Neural cell (in vitro differentiated cells): ENCODE data around the gene MIOS. TPM values are rescaled to one million over a fixed set of nuclear protein-coding genes. Genes with fewer than 3 reads are reported as not detected.

Experiments used
- H2AFZ ChIP-seq: fragments of 200-600, 300-800 bp; sonication (generic), shearing (Covaris generic); 2 replicates; pipeline ENCODE4 v1.6.0; 2014; ENCODE audit warnings: low read depth, mild to moderate bottlenecking, antibody characterized with exemption, low read length, moderate library complexity
- H3F3A ChIP-seq: fragments of 200-600 bp; shearing (Covaris generic); 2 replicates; pipeline ENCODE4 v1.6.1; 2016; ENCODE audit warnings: mild to moderate bottlenecking, moderate library complexity, mixed read lengths, antibody characterized with exemption, low read length; ENCODE audit not compliant: insufficient read depth, poor library complexity, severe bottlenecking
- H3K27ac ChIP-seq: fragments of 200-600, 300-800 bp; sonication (generic), shearing (Covaris generic); 2 replicates; pipeline ENCODE4 v1.5.1; 2014; ENCODE audit warnings: mild to moderate bottlenecking, low read length, moderate library complexity
- H3K27me3 ChIP-seq: fragments of 300-800, 200-600 bp; sonication (generic), shearing (Covaris generic); 2 replicates; pipeline ENCODE4 v1.6.0; 2014; ENCODE audit warnings: mild to moderate bottlenecking, low read depth, low read length, moderate library complexity; ENCODE audit not compliant: insufficient read depth
- H3K36me3 ChIP-seq: fragments of 300-800, 200-600 bp; sonication (generic), shearing (Covaris generic); 2 replicates; pipeline ENCODE4 v1.5.1; 2014; ENCODE audit warnings: mild to moderate bottlenecking, antibody characterized with exemption, low read length, moderate library complexity; ENCODE audit not compliant: insufficient read depth
- H3K4me2 ChIP-seq: fragments of 300-800, 200-600 bp; sonication (generic), shearing (Covaris generic); 2 replicates; pipeline ENCODE4 v1.6.0; 2014; ENCODE audit warnings: mild to moderate bottlenecking, low read length
- H3K4me3 ChIP-seq: fragments of 300-800, 200-600 bp; sonication (generic), shearing (Covaris generic); 2 replicates; pipeline ENCODE4 v1.5.1; 2014; ENCODE audit warnings: mild to moderate bottlenecking, low read length, moderate library complexity
- H3K79me2 ChIP-seq: fragments of 200-600 bp; shearing (Covaris generic); replicated peaks from 2 replicates; pipeline ENCODE4 v1.6.0; 2014; ENCODE audit warnings: mild to moderate bottlenecking, low read length, moderate library complexity; ENCODE audit not compliant: insufficient read depth
- H3K9ac ChIP-seq: fragments of 300-800, 200-600 bp; sonication (generic), shearing (Covaris generic); 2 replicates; pipeline ENCODE4 v1.6.1; 2016; ENCODE audit warnings: mild to moderate bottlenecking, low read length, mixed read lengths
- H3K9me2 ChIP-seq: fragments of 200-600 bp; shearing (Covaris generic); 2 replicates; pipeline ENCODE4 v1.6.1; 2016; ENCODE audit warnings: mild to moderate bottlenecking, low read length, mixed read lengths; ENCODE audit not compliant: insufficient read depth
- H3K9me3 ChIP-seq: fragments of 200-600, 300-800 bp; sonication (generic), shearing (Covaris generic); 2 replicates; pipeline ENCODE4 v1.6.1; 2016; ENCODE audit warnings: mild to moderate bottlenecking, mixed run types, low read length, moderate library complexity, mixed read lengths
- H4K20me1 ChIP-seq: fragments of 200-600 bp; shearing (Covaris generic); 2 replicates; pipeline ENCODE4 v1.6.1; 2016; ENCODE audit warnings: mild to moderate bottlenecking, mixed run types; ENCODE audit not compliant: insufficient read depth
- CTCF ChIP-seq: fragments of 450-650 bp; IDR thresholded peaks from 2 replicates; pipeline ENCODE4 v1.5.1; 2014; ENCODE audit warnings: antibody characterized with exemption, mild to moderate bottlenecking, moderate library complexity; ENCODE audit not compliant: poor library complexity, severe bottlenecking
- EP300 ChIP-seq: fragments of 450-650 bp; conservative IDR thresholded peaks from 2 replicates; pipeline ENCODE4 v1.6.1; 2014; ENCODE audit warnings: antibody characterized with exemption, mild to moderate bottlenecking, moderate library complexity; ENCODE audit not compliant: poor library complexity, severe bottlenecking
- EZH2 ChIP-seq: fragments of 200-600, 300-800 bp; shearing (Covaris generic), sonication (generic); IDR thresholded peaks from 2 replicates; pipeline ENCODE4 v1.6.1; 2014; ENCODE audit warnings: antibody characterized with exemption, low read length, borderline replicate concordance, mild to moderate bottlenecking; ENCODE audit not compliant: insufficient read depth, poor library complexity, severe bottlenecking
- MXI1 ChIP-seq: fragments of 450-650 bp; conservative IDR thresholded peaks from 2 replicates; pipeline ENCODE4 v1.6.1; 2014; ENCODE audit warnings: antibody characterized with exemption, mild to moderate bottlenecking; ENCODE audit not compliant: poor library complexity, severe bottlenecking
- POLR2AphosphoS5 ChIP-seq: IDR thresholded peaks from 2 replicates; pipeline ENCODE4 v1.6.1; 2012
- RAD21 ChIP-seq: fragments of 450-650 bp; conservative IDR thresholded peaks from 2 replicates; pipeline ENCODE4 v1.6.1; 2014; ENCODE audit warnings: antibody characterized with exemption, mild to moderate bottlenecking, moderate library complexity
- REST ChIP-seq: IDR thresholded peaks from 2 replicates; pipeline ENCODE4 v1.6.1; 2012; ENCODE audit warnings: borderline replicate concordance
- SMC3 ChIP-seq: fragments of 450-650 bp; conservative IDR thresholded peaks from 2 replicates; pipeline ENCODE4 v1.6.1; 2014; ENCODE audit warnings: antibody characterized with exemption, mild to moderate bottlenecking, moderate library complexity; ENCODE audit not compliant: poor library complexity
- TAF1 ChIP-seq: IDR thresholded peaks from 2 replicates; pipeline ENCODE4 v1.6.1; 2012; ENCODE audit warnings: low read depth
- polyA plus RNA-seq: library from polyadenylated mRNA; depleted of rRNA; stranded (reverse); fragments of >200 nt; gene quantifications from 2 replicates; pipeline ENCODE4 v1.2.3, GENCODE V29; 2014

The MIOS gene
- polyA plus RNA-seq, 1 donor from 2014 or later = 52.2 TPM

GRCh38 chr7:7573701-7574100 lies 7.0 kb downstream of the MIOS start:
- H3K4me2 ChIP-seq = no peak overlapping the region
- H3K79me2 ChIP-seq = peaks cover 37% of the 10 kb centered on the region
- H3K9me2 ChIP-seq = no peaks in the 10 kb centered on the region
- H3K36me3 ChIP-seq = no peaks in the 10 kb centered on the region
- H3K9ac ChIP-seq = no peak overlapping the region
- no peaks in the 10 kb centered on the region for H3F3A ChIP-seq
- H3K4me3 ChIP-seq = no peak overlapping the region
- H4K20me1 ChIP-seq = no peaks in the 10 kb centered on the region
- TF ChIP-seq EP300 = no peak
- no peak for TF ChIP-seq POLR2AphosphoS5
- no peak for TF ChIP-seq RAD21
- no peak for TF ChIP-seq EZH2
- H3K27ac ChIP-seq = no peak overlapping the region
- H3K9me3 ChIP-seq = no peaks in the 10 kb centered on the region
- H2AFZ ChIP-seq = no peak overlapping the region
- H3K27me3 ChIP-seq = no peaks in the 10 kb centered on the region

- H3K4me3 ChIP-seq = no peak overlapping the region
- H2AFZ ChIP-seq = no peak overlapping the region
- H3K9ac ChIP-seq = no peak overlapping the region
- H3K27ac ChIP-seq = no peak overlapping the region
- H3K27me3 ChIP-seq = no peaks in the 10 kb centered on the region
- H3F3A ChIP-seq = no peaks in the 10 kb centered on the region
- no peaks in the 10 kb centered on the region for H3K36me3 ChIP-seq
- no peaks in the 10 kb centered on the region for H3K9me2 ChIP-seq
- H3K4me2 ChIP-seq = no peak overlapping the region
- H4K20me1 ChIP-seq = no peaks in the 10 kb centered on the region
- TF ChIP-seq REST = no peak
- no peak for TF ChIP-seq MXI1
- no peak for TF ChIP-seq EP300
- no peak for TF ChIP-seq CTCF
- no peak for TF ChIP-seq SMC3
- no peak for TF ChIP-seq POLR2AphosphoS5
- TF ChIP-seq TAF1 = no peak
- no peak for TF ChIP-seq EZH2
- no peak for TF ChIP-seq RAD21
- H3K79me2 ChIP-seq = peaks cover 21% of the 10 kb centered on the region
- no peaks in the 10 kb centered on the region for H3K9me3 ChIP-seq
Measured at GRCh38 chr7:7576344-7576743, 9.7 kb downstream of the MIOS start.

GRCh38 chr7:7577888-7578287 lies 11.2 kb downstream of the MIOS start:
- Histone ChIP-seq H3K4me2 (no peak overlapping the region), H3K9ac (no peak overlapping the region), H3K79me2 (peaks cover 10% of the 10 kb centered on the region), H3K9me3 (no peaks in the 10 kb centered on the region), H3K27me3 (no peaks in the 10 kb centered on the region), H3K27ac (no peak overlapping the region), H3K9me2 (no peaks in the 10 kb centered on the region), H4K20me1 (no peaks in the 10 kb centered on the region), H3K36me3 (no peaks in the 10 kb centered on the region), H3F3A (no peaks in the 10 kb centered on the region), H3K4me3 (no peak overlapping the region), H2AFZ (no peak overlapping the region)
- TF ChIP-seq RAD21 (no peak), EP300 (no peak), TAF1 (no peak), CTCF (no peak), POLR2AphosphoS5 (no peak), EZH2 (no peak), SMC3 (no peak), REST (no peak), MXI1 (no peak)
